Measurements from ENCODE around the gene NOD1.
"Not testable (repeated sequence)": the region's sequence is repeated elsewhere in the genome, so short reads cannot be mapped to it uniquely, and the experiment has no call there.

The NOD1 gene

DNA sequence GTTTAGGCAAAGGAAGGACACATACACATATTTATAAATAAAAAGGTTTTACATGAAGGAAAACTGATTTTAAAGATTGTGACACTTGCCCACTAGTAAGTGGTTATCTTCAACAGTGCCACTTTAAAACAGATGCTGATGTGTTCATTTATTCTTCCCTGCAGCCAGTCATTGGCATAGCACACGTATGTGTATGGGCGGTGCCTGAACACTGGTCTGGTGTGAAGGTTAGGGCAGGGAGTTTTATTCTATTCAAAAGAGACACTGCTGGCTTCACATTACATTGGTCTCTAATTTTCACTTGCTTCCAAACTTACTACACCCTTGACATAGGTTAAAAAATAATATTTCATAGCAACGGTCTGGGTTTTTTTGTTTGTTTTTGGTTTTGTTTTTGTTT, 57.9 kb downstream of the NOD1 start:
- no peak for DNase-seq (ENCODE audit: low read depth in 2 of 2)
- TF ChIP-seq, protein P1, sequence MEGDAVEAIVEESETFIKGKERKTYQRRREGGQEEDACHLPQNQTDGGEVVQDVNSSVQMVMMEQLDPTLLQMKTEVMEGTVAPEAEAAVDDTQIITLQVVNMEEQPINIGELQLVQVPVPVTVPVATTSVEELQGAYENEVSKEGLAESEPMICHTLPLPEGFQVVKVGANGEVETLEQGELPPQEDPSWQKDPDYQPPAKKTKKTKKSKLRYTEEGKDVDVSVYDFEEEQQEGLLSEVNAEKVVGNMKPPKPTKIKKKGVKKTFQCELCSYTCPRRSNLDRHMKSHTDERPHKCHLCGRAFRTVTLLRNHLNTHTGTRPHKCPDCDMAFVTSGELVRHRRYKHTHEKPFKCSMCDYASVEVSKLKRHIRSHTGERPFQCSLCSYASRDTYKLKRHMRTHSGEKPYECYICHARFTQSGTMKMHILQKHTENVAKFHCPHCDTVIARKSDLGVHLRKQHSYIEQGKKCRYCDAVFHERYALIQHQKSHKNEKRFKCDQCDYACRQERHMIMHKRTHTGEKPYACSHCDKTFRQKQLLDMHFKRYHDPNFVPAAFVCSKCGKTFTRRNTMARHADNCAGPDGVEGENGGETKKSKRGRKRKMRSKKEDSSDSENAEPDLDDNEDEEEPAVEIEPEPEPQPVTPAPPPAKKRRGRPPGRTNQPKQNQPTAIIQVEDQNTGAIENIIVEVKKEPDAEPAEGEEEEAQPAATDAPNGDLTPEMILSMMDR (IDR thresholded peaks at IDR 0.05; ENCODE audit: low read depth, low read length) = no peak
- H3K4me3 ChIP-seq (replicated peaks in 1 of 2; ENCODE audit: low read depth in 2 of 2, low read length in 2 of 2) = no peak overlapping the region

DNA sequence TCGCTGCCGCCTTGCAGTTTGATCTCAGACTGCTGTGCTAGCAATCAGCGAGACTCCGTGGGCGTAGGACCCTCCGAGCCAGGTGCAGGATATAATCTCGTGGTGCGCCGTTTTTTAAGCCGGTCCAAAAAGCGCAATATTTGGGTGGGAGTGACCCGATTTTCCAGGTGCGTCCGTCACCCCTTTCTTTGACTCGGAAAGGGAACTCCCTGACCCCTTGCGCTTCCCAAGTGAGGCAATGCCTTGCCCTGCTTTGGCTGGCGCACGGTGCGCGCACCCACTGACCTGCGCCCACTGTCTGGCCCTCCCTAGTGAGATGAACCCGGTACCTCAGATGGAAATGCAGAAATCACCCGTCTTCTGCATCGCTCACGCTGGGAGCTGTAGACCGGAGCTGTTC, 58.5 kb downstream of the NOD1 start:
- not testable (repeated sequence) for DNase-seq (ENCODE audit: low read depth in 2 of 2); H3K4me3 ChIP-seq (replicated peaks in 1 of 2; ENCODE audit: low read depth in 2 of 2, low read length in 2 of 2)

DNA sequence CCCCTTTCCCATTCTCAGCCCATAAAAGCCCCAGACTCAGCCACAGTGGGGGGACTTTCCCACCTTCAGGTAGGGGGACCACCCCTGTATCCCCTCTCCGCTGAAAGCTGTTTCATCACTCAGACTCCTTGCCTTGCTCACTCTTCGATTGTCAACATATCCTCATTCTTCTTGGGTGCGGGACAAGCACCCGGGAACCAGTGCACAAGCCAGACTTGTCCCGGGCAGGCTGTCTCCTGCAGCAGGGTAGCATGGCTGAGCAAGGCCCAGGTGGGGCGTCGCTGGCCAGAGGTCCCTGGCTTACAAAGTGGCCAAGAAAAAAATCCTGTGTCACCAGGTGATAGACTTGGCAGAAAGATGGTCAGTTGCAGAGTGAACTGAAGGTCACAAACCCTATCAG, 64.7 kb downstream of the NOD1 start:
- TF ChIP-seq, protein P1 (IDR thresholded peaks at IDR 0.05; ENCODE audit: low read depth, low read length) = no peak
- H3K4me3 ChIP-seq (replicated peaks in 1 of 2; ENCODE audit: low read depth in 2 of 2, low read length in 2 of 2) = no peak overlapping the region
- DNase-seq (ENCODE audit: low read depth in 2 of 2) = no peak

DNA sequence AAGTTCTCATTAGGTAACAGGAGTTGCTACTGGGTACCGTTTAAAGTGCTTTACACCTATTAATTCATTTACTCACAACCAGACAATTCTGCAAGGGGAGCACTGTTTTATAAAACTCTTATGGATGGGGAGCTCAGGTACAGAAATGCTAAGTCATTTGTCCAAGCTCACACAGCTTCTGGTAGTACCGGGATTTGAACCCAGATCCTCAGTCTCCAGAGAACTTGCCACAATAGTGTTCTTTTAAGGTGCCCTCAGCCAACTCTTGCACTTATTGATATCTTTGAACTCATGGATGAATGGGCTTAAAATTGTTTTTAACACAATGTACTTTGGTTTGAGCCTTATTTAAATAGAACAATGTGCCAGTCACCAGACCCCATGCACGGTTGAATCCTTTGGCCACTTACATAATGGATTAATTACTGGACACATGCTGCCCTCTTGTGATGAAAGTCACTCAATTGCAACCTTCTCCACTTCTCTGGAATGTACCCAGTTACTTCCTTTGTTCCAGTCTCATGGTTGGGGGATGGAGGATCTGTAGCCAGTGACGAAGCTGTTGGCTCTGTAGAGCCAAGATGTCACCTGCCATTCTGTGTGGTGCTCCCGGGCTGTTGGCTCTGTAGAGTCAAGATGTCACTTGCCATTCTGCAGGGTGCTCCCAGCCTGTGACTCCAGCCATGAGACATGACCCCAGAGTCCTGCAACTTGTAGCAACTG, 65.6 kb downstream of the NOD1 start:
- peak; percentile 91 to 93 for DNase-seq (ENCODE audit: low read depth in 2 of 2)
- TF ChIP-seq, protein P1 (IDR thresholded peaks at IDR 0.05; ENCODE audit: low read depth, low read length) = peak; percentile 55
- no peak overlapping the region for H3K4me3 ChIP-seq (replicated peaks in 1 of 2; ENCODE audit: low read depth in 2 of 2, low read length in 2 of 2)

DNA sequence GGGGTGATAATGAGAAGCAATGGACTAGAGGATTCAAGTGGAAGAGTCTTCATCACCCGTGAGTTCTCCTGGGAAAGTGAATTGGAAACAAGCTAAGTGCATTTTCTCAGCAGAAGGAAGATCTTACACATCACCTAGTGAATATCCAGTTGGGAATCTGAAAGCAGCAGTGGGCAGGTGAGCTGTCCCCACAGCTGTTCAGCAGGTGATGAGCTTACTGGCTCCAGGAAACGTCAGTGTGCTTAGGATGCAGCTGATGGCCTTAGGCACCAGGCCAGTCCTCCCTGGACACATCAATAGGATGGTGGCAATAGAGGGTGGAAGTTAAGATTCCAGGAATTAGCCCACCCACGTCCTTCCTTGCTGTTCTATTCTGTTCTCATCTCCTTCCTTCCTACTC, 66.7 kb downstream of the NOD1 start:
- no peak for DNase-seq (ENCODE audit: low read depth in 2 of 2)
- H3K4me3 ChIP-seq (replicated peaks in 1 of 2; ENCODE audit: low read depth in 2 of 2, low read length in 2 of 2) = no peak overlapping the region
- TF ChIP-seq, protein P1 (IDR thresholded peaks at IDR 0.05; ENCODE audit: low read depth, low read length) = no peak

DNA sequence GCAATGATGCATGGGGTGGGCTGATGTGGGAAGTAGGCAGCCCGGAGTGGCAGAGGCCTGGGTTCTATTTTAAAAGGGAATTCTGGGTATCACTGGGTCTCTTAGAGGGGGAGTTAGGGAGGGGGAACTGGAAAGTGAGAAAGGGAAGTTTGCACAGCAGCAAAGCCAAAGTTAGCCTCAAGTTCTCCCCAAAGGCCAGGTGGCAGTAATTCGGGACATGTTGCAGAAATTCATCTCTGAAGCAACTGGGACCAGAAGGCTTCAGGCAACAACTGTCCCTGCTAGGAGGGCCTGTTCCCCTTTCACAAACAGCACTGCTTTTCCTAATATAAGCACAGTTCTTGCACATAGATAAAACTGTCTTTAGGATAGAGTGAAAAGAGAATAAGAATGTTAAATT, 67.4 kb downstream of the NOD1 start:
- H3K4me3 ChIP-seq (replicated peaks in 1 of 2; ENCODE audit: low read depth in 2 of 2, low read length in 2 of 2) = no peak overlapping the region
- TF ChIP-seq, protein P1 (IDR thresholded peaks at IDR 0.05; ENCODE audit: low read depth, low read length) = no peak
- DNase-seq (ENCODE audit: low read depth in 2 of 2) = no peak

DNA sequence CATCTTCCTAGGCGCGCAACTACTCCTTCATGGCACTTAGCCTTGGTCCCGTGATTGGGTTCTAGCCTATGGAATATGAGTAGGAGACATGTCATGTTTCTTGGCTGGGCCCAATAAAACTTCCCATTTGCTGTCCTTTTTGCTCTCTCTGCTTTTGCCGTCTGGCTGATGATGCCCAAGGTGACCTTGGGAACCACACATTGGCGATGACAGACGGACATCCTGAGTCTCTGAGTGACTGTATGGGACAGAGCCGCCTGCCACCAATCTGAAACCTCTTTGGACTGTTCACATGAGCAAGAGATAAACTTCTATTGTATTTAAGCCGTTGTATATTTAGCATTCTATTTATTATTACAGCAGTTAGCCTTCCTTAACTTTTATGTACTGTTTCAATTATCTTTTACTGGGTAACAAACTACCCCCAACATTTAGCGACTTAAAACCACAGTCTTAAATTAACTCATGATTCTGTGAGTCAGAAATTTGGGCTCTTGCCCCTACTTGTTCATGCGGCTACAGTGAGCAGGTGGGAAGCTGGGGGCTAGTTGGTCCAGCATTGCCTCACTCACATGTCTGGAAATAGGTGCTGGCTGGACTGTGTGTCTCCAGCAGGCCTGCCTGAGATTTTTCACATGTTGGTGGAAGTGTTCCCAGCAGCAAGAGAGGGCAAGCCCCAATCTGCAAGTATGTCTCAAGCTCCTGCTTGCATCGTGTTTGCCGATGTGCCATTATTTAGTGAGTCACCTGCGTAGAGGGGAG, 71.7 kb downstream of the NOD1 start:
- H3K4me3 ChIP-seq (replicated peaks in 1 of 2; ENCODE audit: low read depth in 2 of 2, low read length in 2 of 2) = no peak overlapping the region
- TF ChIP-seq, protein P1 (IDR thresholded peaks at IDR 0.05; ENCODE audit: low read depth, low read length) = no peak
- no peak for DNase-seq (ENCODE audit: low read depth in 2 of 2)
